ENCODE results near the gene MYO5B.

GRCh38 chr18:49997558-49997957 lies 197.4 kb downstream of the MYO5B start:
- TF ChIP-seq, protein P1, sequence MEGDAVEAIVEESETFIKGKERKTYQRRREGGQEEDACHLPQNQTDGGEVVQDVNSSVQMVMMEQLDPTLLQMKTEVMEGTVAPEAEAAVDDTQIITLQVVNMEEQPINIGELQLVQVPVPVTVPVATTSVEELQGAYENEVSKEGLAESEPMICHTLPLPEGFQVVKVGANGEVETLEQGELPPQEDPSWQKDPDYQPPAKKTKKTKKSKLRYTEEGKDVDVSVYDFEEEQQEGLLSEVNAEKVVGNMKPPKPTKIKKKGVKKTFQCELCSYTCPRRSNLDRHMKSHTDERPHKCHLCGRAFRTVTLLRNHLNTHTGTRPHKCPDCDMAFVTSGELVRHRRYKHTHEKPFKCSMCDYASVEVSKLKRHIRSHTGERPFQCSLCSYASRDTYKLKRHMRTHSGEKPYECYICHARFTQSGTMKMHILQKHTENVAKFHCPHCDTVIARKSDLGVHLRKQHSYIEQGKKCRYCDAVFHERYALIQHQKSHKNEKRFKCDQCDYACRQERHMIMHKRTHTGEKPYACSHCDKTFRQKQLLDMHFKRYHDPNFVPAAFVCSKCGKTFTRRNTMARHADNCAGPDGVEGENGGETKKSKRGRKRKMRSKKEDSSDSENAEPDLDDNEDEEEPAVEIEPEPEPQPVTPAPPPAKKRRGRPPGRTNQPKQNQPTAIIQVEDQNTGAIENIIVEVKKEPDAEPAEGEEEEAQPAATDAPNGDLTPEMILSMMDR (conservative IDR thresholded peaks at IDR 0.05; ENCODE audit: low read length) = no peak
- no peak for TF ChIP-seq EZH2phosphoT487 (IDR thresholded peaks at IDR 0.05; ENCODE audit: borderline replicate concordance, low read depth, low read length)
